HepG2 (cell line): Measurements from ENCODE around the gene HCFC1.

Source experiments
- ELF3 ChIP-seq: IDR thresholded peaks from 2 replicates; pipeline ENCODE4 v1.6.1; 2016; ENCODE audit warnings: missing genetic modification reagents, missing compliant biosample characterization
- KLF13 ChIP-seq: sonication (generic); formaldehyde crosslinking; IDR thresholded peaks from 2 replicates; pipeline ENCODE4 v1.4.0; 2020; ENCODE audit warnings: mild to moderate bottlenecking, missing genetic modification reagents
- NFRKB ChIP-seq: fragments of 450-650 bp; IDR thresholded peaks from 2 replicates; pipeline ENCODE4 v1.6.1; 2017
- POLR2A ChIP-seq, 2 experiments: IDR thresholded peaks; 2 replicates each; pipeline ENCODE4 v1.6.1; 2011; ENCODE audit warnings: low read depth in 2 of 2, low read length in 2 of 2, mild to moderate bottlenecking in 1 of 2, moderate library complexity in 1 of 2; ENCODE audit not compliant: insufficient read depth in 1 of 2
- SPEN ChIP-seq: sonication (generic); formaldehyde crosslinking; IDR thresholded peaks from 2 replicates; pipeline ENCODE4 v1.5.1; 2020; ENCODE audit warnings: low read depth, mild to moderate bottlenecking, missing genetic modification reagents
- YY1 ChIP-seq: IDR thresholded peaks from 2 replicates; pipeline ENCODE4 v1.6.1; 2011; ENCODE audit warnings: low read length, low read depth, moderate library complexity, mild to moderate bottlenecking; ENCODE audit not compliant: insufficient read depth, insufficient replicate concordance
- ZNF12 ChIP-seq: sonication (generic); formaldehyde crosslinking; IDR thresholded peaks from 2 replicates; pipeline ENCODE4 v1.5.0; 2020; ENCODE audit warnings: missing genetic modification reagents
- ZNF224 ChIP-seq: sonication (generic); formaldehyde crosslinking; IDR thresholded peaks from 2 replicates; pipeline ENCODE4 v1.5.0; 2020; ENCODE audit warnings: mild to moderate bottlenecking, missing genetic modification reagents
- TF ChIP-seq, protein P1 (sequence below): sonication (generic); formaldehyde crosslinking; IDR thresholded peaks from 2 replicates; pipeline ENCODE4 v1.5.0; 2020; ENCODE audit warnings: mild to moderate bottlenecking, missing genetic modification reagents, moderate library complexity
- TF ChIP-seq, protein P2 (sequence below): sonication (generic); formaldehyde crosslinking; IDR thresholded peaks from 2 replicates; pipeline ENCODE4 v1.4.0; 2020; ENCODE audit warnings: mild to moderate bottlenecking, missing genetic modification reagents
- TF ChIP-seq, protein P3 (sequence below): sonication (generic); formaldehyde crosslinking; IDR thresholded peaks from 2 replicates; pipeline ENCODE4 v1.4.0; 2020; ENCODE audit warnings: missing genetic modification reagents
- TF ChIP-seq, protein P4 (sequence below): sonication (generic); formaldehyde crosslinking; IDR thresholded peaks from 2 replicates; pipeline ENCODE4 v1.4.0; 2020; ENCODE audit warnings: mild to moderate bottlenecking, missing genetic modification reagents
- TF ChIP-seq, protein P5 (sequence below): sonication (generic); formaldehyde crosslinking; IDR thresholded peaks from 2 replicates; pipeline ENCODE4 v1.4.0; 2020; ENCODE audit warnings: missing genetic modification reagents, mild to moderate bottlenecking, borderline replicate concordance

DNA sequence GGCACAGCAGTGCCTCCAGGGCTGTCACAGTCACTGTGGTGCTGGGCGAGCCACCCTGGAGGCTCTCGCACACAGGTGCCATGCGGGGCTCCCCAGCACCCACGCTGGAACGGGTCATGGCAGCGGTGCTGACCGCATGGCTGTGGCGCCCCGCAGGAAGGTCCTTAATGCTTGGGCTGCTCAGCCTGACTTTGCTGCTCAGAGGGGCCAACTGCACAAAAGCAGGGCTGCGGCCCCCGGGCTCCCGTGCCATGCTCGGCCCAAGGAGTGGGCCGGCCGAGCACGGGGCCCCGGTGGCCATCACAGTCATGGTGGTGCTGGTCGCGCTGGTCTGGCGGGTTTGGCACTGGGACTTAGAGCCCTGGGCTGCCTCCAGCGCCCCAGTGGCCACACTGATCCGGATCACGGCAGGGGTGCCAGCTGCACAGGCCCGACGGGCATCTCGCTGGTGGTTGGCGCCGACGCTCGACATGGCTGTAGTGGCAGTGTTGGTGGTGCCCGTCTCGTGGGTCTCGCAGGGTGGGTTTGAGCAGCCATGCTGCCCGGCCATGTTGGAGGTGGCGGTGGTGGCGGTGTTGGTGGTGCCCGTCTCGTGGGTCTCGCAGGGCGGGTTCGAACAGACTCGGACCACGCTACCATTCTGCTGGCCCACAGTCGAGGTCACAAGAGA is 16.9 kb downstream of the HCFC1 start:
- TF ChIP-seq POLR2A (IDR thresholded peaks at IDR 0.05; ENCODE audit: insufficient read depth in 1 of 2, low read depth in 2 of 2, low read length in 2 of 2) (no peak), YY1 (no peak), ELF3 (no peak), ZNF12 (CRISPR knock-in tag) (no peak), NFRKB (no peak), SPEN (CRISPR knock-in tag) (no peak), KLF13 (CRISPR knock-in tag) (no peak), ZNF224 (CRISPR knock-in tag) (no peak)
- TF ChIP-seq, protein P1, sequence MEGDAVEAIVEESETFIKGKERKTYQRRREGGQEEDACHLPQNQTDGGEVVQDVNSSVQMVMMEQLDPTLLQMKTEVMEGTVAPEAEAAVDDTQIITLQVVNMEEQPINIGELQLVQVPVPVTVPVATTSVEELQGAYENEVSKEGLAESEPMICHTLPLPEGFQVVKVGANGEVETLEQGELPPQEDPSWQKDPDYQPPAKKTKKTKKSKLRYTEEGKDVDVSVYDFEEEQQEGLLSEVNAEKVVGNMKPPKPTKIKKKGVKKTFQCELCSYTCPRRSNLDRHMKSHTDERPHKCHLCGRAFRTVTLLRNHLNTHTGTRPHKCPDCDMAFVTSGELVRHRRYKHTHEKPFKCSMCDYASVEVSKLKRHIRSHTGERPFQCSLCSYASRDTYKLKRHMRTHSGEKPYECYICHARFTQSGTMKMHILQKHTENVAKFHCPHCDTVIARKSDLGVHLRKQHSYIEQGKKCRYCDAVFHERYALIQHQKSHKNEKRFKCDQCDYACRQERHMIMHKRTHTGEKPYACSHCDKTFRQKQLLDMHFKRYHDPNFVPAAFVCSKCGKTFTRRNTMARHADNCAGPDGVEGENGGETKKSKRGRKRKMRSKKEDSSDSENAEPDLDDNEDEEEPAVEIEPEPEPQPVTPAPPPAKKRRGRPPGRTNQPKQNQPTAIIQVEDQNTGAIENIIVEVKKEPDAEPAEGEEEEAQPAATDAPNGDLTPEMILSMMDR (CRISPR knock-in tag): no peak
- TF ChIP-seq, protein P2, sequence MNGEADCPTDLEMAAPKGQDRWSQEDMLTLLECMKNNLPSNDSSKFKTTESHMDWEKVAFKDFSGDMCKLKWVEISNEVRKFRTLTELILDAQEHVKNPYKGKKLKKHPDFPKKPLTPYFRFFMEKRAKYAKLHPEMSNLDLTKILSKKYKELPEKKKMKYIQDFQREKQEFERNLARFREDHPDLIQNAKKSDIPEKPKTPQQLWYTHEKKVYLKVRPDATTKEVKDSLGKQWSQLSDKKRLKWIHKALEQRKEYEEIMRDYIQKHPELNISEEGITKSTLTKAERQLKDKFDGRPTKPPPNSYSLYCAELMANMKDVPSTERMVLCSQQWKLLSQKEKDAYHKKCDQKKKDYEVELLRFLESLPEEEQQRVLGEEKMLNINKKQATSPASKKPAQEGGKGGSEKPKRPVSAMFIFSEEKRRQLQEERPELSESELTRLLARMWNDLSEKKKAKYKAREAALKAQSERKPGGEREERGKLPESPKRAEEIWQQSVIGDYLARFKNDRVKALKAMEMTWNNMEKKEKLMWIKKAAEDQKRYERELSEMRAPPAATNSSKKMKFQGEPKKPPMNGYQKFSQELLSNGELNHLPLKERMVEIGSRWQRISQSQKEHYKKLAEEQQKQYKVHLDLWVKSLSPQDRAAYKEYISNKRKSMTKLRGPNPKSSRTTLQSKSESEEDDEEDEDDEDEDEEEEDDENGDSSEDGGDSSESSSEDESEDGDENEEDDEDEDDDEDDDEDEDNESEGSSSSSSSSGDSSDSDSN: no peak
- TF ChIP-seq, protein P3, sequence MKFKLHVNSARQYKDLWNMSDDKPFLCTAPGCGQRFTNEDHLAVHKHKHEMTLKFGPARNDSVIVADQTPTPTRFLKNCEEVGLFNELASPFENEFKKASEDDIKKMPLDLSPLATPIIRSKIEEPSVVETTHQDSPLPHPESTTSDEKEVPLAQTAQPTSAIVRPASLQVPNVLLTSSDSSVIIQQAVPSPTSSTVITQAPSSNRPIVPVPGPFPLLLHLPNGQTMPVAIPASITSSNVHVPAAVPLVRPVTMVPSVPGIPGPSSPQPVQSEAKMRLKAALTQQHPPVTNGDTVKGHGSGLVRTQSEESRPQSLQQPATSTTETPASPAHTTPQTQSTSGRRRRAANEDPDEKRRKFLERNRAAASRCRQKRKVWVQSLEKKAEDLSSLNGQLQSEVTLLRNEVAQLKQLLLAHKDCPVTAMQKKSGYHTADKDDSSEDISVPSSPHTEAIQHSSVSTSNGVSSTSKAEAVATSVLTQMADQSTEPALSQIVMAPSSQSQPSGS (CRISPR knock-in tag): no peak
- TF ChIP-seq, protein P4, sequence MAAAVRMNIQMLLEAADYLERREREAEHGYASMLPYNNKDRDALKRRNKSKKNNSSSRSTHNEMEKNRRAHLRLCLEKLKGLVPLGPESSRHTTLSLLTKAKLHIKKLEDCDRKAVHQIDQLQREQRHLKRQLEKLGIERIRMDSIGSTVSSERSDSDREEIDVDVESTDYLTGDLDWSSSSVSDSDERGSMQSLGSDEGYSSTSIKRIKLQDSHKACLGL (CRISPR knock-in tag): no peak
- TF ChIP-seq, protein P5, sequence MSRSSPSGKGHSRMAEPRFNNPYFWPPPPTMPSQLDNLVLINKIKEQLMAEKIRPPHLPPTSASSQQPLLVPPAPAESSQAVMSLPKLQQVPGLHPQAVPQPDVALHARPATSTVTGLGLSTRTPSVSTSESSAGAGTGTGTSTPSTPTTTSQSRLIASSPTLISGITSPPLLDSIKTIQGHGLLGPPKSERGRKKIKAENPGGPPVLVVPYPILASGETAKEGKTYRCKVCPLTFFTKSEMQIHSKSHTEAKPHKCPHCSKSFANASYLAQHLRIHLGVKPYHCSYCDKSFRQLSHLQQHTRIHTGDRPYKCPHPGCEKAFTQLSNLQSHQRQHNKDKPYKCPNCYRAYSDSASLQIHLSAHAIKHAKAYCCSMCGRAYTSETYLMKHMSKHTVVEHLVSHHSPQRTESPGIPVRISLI: no peak
